Rectal smooth muscle tissue (tissue), 1 donor: Measurements from ENCODE around the gene USE1.

ENCODE experiments used
- H3K27ac ChIP-seq: one replicate; pipeline ENCODE4 v1.7.0; 2013; ENCODE audit warnings: low read depth, low read length, inconsistent platforms
- H3K27me3 ChIP-seq: one replicate; pipeline ENCODE4 v1.7.0; 2013; ENCODE audit warnings: low read length; ENCODE audit not compliant: control insufficient read depth, insufficient read depth
- H3K36me3 ChIP-seq: one replicate; pipeline ENCODE4 v1.7.0; 2013; ENCODE audit warnings: low read length; ENCODE audit not compliant: control insufficient read depth, insufficient read depth
- H3K4me1 ChIP-seq: one replicate; pipeline ENCODE4 v1.7.0; 2013; ENCODE audit warnings: low read length; ENCODE audit not compliant: control insufficient read depth, insufficient read depth
- H3K4me3 ChIP-seq: one replicate; pipeline ENCODE4 v1.7.0; 2013; ENCODE audit warnings: low read length
- H3K9ac ChIP-seq: one replicate; pipeline ENCODE4 v1.7.0; 2013; ENCODE audit warnings: low read length

Gene USE1

GRCh38 chr19:17259118-17259780, 44.1 kb downstream of the USE1 start:
- no peaks in the 10 kb centered on the region for H3K27me3 ChIP-seq
- H3K36me3 ChIP-seq, result no peaks in the 10 kb centered on the region
- no peak overlapping the region for H3K9ac ChIP-seq
- H3K27ac ChIP-seq, result no peak overlapping the region
- H3K4me3 ChIP-seq, result no peak overlapping the region
- no peaks in the 10 kb centered on the region for H3K4me1 ChIP-seq

GRCh38 chr19:17259934-17260333, 44.8 kb downstream of the USE1 start:
- no peak overlapping the region for H3K4me3 ChIP-seq
- no peaks in the 10 kb centered on the region for H3K36me3 ChIP-seq
- no peak overlapping the region for H3K9ac ChIP-seq
- no peak overlapping the region for H3K27ac ChIP-seq
- no peaks in the 10 kb centered on the region for H3K4me1 ChIP-seq
- H3K27me3 ChIP-seq, result no peaks in the 10 kb centered on the region

- Histone ChIP-seq H3K4me1 (no peaks in the 10 kb centered on the region), H3K4me3 (no peak overlapping the region), H3K27ac (no peak overlapping the region), H3K36me3 (no peaks in the 10 kb centered on the region), H3K9ac (no peak overlapping the region), H3K27me3 (no peaks in the 10 kb centered on the region)
Observed at GRCh38 chr19:17260842-17261325, 45.7 kb downstream of the USE1 start.

DNA sequence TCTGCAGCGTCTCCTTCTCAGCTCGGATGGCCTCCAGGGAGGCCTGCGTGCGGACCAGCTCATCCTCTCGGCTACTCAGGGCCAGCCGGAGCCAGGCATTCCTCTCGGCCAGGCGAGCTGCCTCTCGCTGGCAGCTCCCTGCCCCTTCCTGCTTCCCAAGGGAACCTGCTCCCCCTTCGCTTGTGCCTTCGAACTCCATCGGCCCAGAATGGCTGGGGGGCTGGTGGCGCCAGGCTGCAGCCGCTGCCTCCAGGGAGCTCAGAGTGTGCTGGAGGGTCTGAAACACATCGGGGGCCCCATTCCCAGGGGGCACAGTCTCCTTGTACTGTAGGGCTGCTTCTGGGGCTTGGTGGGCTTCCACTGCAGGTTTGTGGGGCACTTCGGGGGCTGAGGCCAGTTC, 47.4 kb downstream of the USE1 start:
- no peak overlapping the region for H3K27ac ChIP-seq
- no peak overlapping the region for H3K4me3 ChIP-seq
- no peaks in the 10 kb centered on the region for H3K36me3 ChIP-seq
- no peak overlapping the region for H3K9ac ChIP-seq
- no peaks in the 10 kb centered on the region for H3K27me3 ChIP-seq
- H3K4me1 ChIP-seq, result peaks cover under 1% of the 10 kb centered on the region

- Histone ChIP-seq H3K9ac (no peak overlapping the region), H3K36me3 (no peaks in the 10 kb centered on the region), H3K27me3 (no peaks in the 10 kb centered on the region), H3K4me3 (peak overlapping the region; percentile 10), H3K27ac (no peak overlapping the region), H3K4me1 (peaks cover 6% of the 10 kb centered on the region)
Observed at GRCh38 chr19:17263712-17264640, 48.8 kb downstream of the USE1 start.

DNA sequence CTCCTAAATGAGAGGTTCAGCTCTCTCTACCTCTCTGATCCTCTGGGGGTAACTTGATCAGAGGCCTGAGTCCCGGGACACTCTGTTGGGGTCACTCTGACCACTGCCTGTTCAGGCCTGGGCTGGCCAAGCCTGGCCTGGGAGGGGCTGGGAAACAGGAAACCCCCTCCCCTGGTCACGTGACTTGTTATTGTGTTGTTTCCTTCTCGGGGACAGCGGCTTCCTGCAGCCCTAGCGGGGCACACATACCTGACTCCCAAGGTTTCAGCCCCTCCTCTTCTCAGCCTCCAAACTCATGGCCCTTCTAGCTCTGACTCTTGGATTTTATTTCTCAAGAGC, 49.5 kb downstream of the USE1 start, which contains the start of gene USHBP1:
TSS of gene USHBP1 (minus strand) at position 105 of the 339 bp plus-strand sequence. CDS start 446 bp downstream, outside the sequence.
- H3K4me1 ChIP-seq, result peaks cover 6% of the 10 kb centered on the region
- no peaks in the 10 kb centered on the region for H3K36me3 ChIP-seq
- no peak within 1 kb of the TSS for H3K27ac ChIP-seq
- H3K4me3 ChIP-seq, result peak within 1 kb of the TSS; percentile 10
- no peaks in the 10 kb centered on the region for H3K27me3 ChIP-seq
- no peak within 1 kb of the TSS for H3K9ac ChIP-seq

DNA sequence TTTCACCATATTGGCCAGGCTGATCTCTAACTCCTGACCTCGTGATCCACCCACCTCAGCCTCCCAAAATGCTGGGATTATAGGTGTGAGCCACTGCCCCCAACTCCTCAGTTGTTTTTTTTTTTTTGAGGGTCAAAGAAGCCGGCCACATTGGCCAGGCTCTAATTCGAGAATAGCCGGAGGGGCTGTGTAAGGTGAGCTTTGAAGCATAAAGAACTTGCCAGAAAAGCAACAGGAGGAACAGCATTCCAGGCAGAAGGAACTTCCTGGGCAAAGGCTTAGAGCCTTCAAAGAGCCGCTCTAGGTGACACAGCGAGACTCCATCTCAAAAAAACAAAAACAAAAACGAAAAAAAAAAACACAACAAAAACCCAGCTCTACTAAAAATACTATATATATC, 50.9 kb downstream of the USE1 start:
- no peaks in the 10 kb centered on the region for H3K27me3 ChIP-seq
- H3K27ac ChIP-seq, result no peak overlapping the region
- no peak overlapping the region for H3K9ac ChIP-seq
- peaks cover 2% of the 10 kb centered on the region for H3K36me3 ChIP-seq
- H3K4me1 ChIP-seq, result peaks cover 6% of the 10 kb centered on the region
- H3K4me3 ChIP-seq, result no peak overlapping the region

DNA sequence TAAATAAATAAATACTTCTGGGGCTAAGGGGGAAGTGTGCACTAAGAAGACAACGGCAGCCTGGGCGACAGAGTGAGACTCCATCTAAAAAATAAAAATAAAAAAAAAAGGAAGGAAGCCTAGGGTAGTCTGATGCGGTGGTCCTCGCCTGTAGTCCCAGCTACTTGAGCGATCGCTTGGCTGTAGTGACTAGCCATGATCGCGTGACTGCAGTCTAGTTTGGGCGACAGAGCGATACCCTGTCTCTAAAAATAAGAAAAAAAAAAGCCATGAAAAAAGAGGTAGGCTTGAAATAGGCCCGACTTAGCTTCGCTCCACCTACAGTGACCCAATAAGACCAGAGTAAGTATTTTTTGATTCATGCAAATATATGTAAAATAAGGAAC, 51.4 kb downstream of the USE1 start:
- H3K27me3 ChIP-seq, result no peaks in the 10 kb centered on the region
- H3K27ac ChIP-seq, result peak overlapping the region; percentile 79
- no peak overlapping the region for H3K9ac ChIP-seq
- H3K4me3 ChIP-seq, result peak overlapping the region; percentile 44
- peaks cover 6% of the 10 kb centered on the region for H3K4me1 ChIP-seq
- H3K36me3 ChIP-seq, result peaks cover 8% of the 10 kb centered on the region

GRCh38 chr19:17266975-17267788, 52.0 kb downstream of the USE1 start, which contains the start of gene BABAM1:
Gene BABAM1, plus strand, starts transcription at chr19:17267443. Its CDS starts 1,364 bp downstream, at chr19:17268807.
- H3K36me3 ChIP-seq, result peaks cover 11% of the 10 kb centered on the region
- peaks cover 6% of the 10 kb centered on the region for H3K4me1 ChIP-seq
- peak within 1 kb of the TSS; percentile 97 for H3K9ac ChIP-seq
- H3K4me3 ChIP-seq, result peak within 1 kb of the TSS; percentile 99
- no peaks in the 10 kb centered on the region for H3K27me3 ChIP-seq
- H3K27ac ChIP-seq, result peak within 1 kb of the TSS; percentile 79

DNA sequence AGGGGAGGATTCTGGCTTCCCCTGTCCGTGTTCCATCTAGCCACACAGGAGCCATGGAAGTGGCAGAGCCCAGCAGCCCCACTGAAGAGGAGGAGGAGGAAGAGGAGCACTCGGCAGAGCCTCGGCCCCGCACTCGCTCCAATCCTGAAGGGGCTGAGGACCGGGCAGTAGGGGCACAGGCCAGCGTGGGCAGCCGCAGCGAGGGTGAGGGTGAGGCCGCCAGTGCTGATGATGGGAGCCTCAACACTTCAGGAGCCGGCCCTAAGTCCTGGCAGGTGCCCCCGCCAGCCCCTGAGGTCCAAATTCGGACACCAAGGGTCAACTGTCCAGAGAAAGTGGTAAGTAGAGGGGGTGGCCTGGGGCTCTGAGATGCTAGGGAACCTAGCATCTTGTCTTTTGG, 53.6 kb downstream of the USE1 start:
- Histone ChIP-seq H3K27ac (no peak overlapping the region), H3K36me3 (peaks cover 16% of the 10 kb centered on the region), H3K4me3 (no peak overlapping the region), H3K27me3 (no peaks in the 10 kb centered on the region), H3K9ac (no peak overlapping the region), H3K4me1 (peaks cover 6% of the 10 kb centered on the region)
